ENCODE data around the gene TLN1.

- TF ChIP-seq CTCF (IDR thresholded peaks at IDR 0.05) (no peak), POLR2A (IDR thresholded peaks at IDR 0.05) (no peak)
Measured at GRCh38 chr9:35675732-35676392, 56.1 kb downstream of the TLN1 start.

All from suprapubic skin (tissue), 3 donors.